Pons (tissue), 1 donor: ENCODE results near the gene BHLHA15.

Experiments
- DNase-seq: peaks from one replicate; pipeline ENCODE4 v3.0.0-alpha.2; 2016; ENCODE audit warnings: low spot score

BHLHA15 gene

GRCh38 chr7:98225913-98226614, 14.8 kb downstream of the BHLHA15 start:
- no peak for DNase-seq

- DNase-seq = no peak
Observed at GRCh38 chr7:98227939-98228338, 16.7 kb downstream of the BHLHA15 start.

- no peak for DNase-seq
Observed at GRCh38 chr7:98228801-98229200, 17.6 kb downstream of the BHLHA15 start.

GRCh38 chr7:98229441-98229840, 18.2 kb downstream of the BHLHA15 start:
- DNase-seq = no peak

- DNase-seq = no peak
Observed at GRCh38 chr7:98229991-98230745, 18.9 kb downstream of the BHLHA15 start.

- DNase-seq = no peak
Observed at GRCh38 chr7:98230746-98231471, 19.7 kb downstream of the BHLHA15 start.

GRCh38 chr7:98231493-98232262, 20.4 kb downstream of the BHLHA15 start:
- DNase-seq = no peak

GRCh38 chr7:98232263-98232585, 21.0 kb downstream of the BHLHA15 start:
- DNase-seq = no peak

- DNase-seq = no peak
Observed at GRCh38 chr7:98232799-98233198, 21.6 kb downstream of the BHLHA15 start.

GRCh38 chr7:98233219-98234070, 22.2 kb downstream of the BHLHA15 start:
- no peak for DNase-seq

GRCh38 chr7:98234429-98235147, 23.3 kb downstream of the BHLHA15 start:
- DNase-seq = no peak

GRCh38 chr7:98235901-98236300, 24.7 kb downstream of the BHLHA15 start:
- no peak for DNase-seq

- no peak for DNase-seq
Observed at GRCh38 chr7:98236355-98237185, 25.3 kb downstream of the BHLHA15 start.

GRCh38 chr7:98238076-98238475, 26.8 kb downstream of the BHLHA15 start:
- DNase-seq = no peak

- no peak for DNase-seq
Observed at GRCh38 chr7:98238976-98239375, 27.7 kb downstream of the BHLHA15 start.

GRCh38 chr7:98240961-98241673, 29.9 kb downstream of the BHLHA15 start:
- DNase-seq = peak; percentile 19

- DNase-seq = no peak
Observed at GRCh38 chr7:98241674-98242241, 30.5 kb downstream of the BHLHA15 start.

- DNase-seq = no peak
Observed at GRCh38 chr7:98242342-98242741, 31.1 kb downstream of the BHLHA15 start.

- no peak for DNase-seq
Observed at GRCh38 chr7:98242934-98243333, 31.7 kb downstream of the BHLHA15 start.
